Activated T-cell treated with anti-CD3 and anti-CD28 coated beads, Interleukin-2, amount 50 U/mL, for 72 hours (primary cell): ENCODE results near the gene HCN3. TPM values are rescaled to one million over a fixed set of nuclear protein-coding genes. Genes with fewer than 3 reads are reported as not detected.
"Not testable (repeated sequence)": the region's sequence is repeated elsewhere in the genome, so short reads cannot be mapped to it uniquely, and the experiment has no call there.

Source experiments
- ATAC-seq, 2 donors: fragments of 150-1000 bp; cut with Tn5 transposase; replicated peaks in 1 of 2; 2 replicates each; pipeline ENCODE4 v1.10.0; 2021; ENCODE audit warnings: moderate library complexity in 2 of 2, mild to moderate bottlenecking in 1 of 2
- DNase-seq, 2 donors: peaks; one replicate each; pipeline ENCODE4 v3.0.0; 2021 to 2022; ENCODE audit warnings: mixed read lengths in 1 of 2
- H3K27ac Mint-ChIP-seq: one replicate; pipeline ENCODE4 v1.8.0; 2022; ENCODE audit warnings: mild to moderate bottlenecking, moderate library complexity, mixed read lengths
- H3K27me3 Mint-ChIP-seq: one replicate; pipeline ENCODE4 v1.8.0; 2022; ENCODE audit warnings: low read depth, mixed read lengths
- H3K36me3 Mint-ChIP-seq, 2 donors: one replicate each; pipeline ENCODE4 v1.8.0; 2022; ENCODE audit warnings: mixed read lengths in 2 of 2, mild to moderate bottlenecking in 1 of 2; ENCODE audit not compliant: insufficient read depth in 2 of 2
- H3K4me1 Mint-ChIP-seq: one replicate; pipeline ENCODE4 v1.8.0; 2022; ENCODE audit warnings: low read depth, mixed read lengths
- H3K4me3 Mint-ChIP-seq, 2 donors: one replicate each; pipeline ENCODE4 v1.8.0; 2022; ENCODE audit warnings: mild to moderate bottlenecking in 2 of 2, mixed read lengths in 2 of 2, moderate library complexity in 2 of 2
- H3K9me3 Mint-ChIP-seq, 2 donors: one replicate each; pipeline ENCODE4 v1.8.0; 2022; ENCODE audit warnings: mixed read lengths in 2 of 2
- total RNA-seq, 2 donors: library from RNA; stranded (reverse); gene quantifications; one replicate each; pipeline ENCODE4 v1.2.3, GENCODE V29; 2022

HCN3 gene
- total RNA-seq, 2 donors from 2014 or later = 3.6 to 4.1 TPM

DNA sequence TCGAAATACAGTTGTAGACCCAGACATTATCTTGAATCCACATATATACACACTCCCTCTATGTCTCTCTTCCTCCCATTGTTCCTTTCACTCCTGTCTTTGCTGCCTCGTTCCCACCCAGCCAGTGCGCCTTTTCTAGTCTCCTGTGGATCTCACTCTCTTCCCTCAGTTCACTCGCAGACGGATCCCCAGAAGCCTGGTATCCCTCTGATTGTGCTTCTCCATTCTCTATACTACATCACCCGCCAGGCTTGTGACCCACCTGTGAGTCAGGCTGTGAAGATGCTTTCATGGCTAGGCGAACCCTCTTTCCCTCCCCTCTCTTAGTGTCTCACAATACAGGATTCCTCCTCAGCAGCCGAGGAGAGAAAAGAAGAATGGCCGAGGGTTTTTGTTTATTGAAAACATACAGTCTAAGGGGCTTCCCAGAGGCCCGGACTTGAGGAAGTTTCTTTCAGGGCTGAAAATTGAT lies 1.5 kb downstream of the HCN3 start:
- ATAC-seq = no peak
- peak overlapping the region; percentile 32 to 83 for H3K4me3 Mint-ChIP-seq
- H3K27me3 Mint-ChIP-seq = no peaks in the 10 kb centered on the region
- no peak overlapping the region for H3K27ac Mint-ChIP-seq
- no peak for DNase-seq
- peaks cover 36% of the 10 kb centered on the region for H3K4me1 Mint-ChIP-seq
- H3K36me3 Mint-ChIP-seq = no peaks in the 10 kb centered on the region
- H3K9me3 Mint-ChIP-seq = no peaks in the 10 kb centered on the region

DNA sequence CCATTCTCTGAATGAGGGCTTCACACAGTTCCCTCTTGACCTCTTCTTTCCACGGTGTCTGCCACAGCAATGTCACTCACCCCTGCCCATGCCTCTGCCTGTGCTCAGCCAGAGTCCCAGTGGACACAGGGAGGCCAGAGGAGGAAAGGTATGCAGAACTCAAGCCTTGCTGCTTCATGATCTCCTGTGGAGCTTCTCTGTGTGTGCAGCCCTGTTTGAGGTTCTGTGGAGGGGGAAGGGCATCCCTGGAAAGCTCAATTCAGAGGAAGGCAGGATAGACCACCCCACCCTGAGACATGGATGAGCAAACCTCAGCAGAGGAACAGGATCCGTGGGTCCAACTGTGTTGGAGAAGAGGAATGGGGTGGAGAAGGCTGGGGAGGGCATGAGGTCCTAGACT lies 2.0 kb downstream of the HCN3 start:
- DNase-seq = no peak
- peaks cover 33% of the 10 kb centered on the region for H3K4me1 Mint-ChIP-seq
- H3K27ac Mint-ChIP-seq = no peak overlapping the region
- H3K9me3 Mint-ChIP-seq = no peaks in the 10 kb centered on the region
- H3K4me3 Mint-ChIP-seq = no peak overlapping the region
- no peaks in the 10 kb centered on the region for H3K27me3 Mint-ChIP-seq
- no peaks in the 10 kb centered on the region for H3K36me3 Mint-ChIP-seq
- no peak for ATAC-seq

DNA sequence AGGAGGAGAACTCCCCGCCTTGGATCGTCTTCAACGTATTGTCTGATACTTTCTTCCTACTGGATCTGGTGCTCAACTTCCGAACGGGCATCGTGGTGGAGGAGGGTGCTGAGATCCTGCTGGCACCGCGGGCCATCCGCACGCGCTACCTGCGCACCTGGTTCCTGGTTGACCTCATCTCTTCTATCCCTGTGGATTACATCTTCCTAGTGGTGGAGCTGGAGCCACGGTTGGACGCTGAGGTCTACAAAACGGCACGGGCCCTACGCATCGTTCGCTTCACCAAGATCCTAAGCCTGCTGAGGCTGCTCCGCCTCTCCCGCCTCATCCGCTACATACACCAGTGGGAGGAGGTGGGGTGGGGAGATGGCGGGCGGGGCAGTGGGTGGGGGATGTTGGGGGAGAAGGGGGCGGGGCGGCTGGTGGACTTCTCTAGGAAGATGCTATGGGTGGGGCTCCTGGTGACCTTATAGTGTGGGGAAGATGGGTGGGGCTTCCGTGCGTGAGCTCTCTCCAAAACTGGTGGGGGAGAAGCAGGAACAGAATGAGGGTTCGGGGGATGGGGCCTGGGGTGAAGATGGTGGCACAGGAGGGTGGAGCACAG lies 5.3 kb downstream of the HCN3 start:
- Mint-ChIP-seq H3K9me3 (no peaks in the 10 kb centered on the region), H3K27me3 (no peaks in the 10 kb centered on the region), H3K36me3 (no peaks in the 10 kb centered on the region), H3K4me1 (peaks cover 15% of the 10 kb centered on the region), H3K27ac (no peak overlapping the region), H3K4me3 (no peak overlapping the region)
- ATAC-seq (no peak), DNase-seq (no peak)

DNA sequence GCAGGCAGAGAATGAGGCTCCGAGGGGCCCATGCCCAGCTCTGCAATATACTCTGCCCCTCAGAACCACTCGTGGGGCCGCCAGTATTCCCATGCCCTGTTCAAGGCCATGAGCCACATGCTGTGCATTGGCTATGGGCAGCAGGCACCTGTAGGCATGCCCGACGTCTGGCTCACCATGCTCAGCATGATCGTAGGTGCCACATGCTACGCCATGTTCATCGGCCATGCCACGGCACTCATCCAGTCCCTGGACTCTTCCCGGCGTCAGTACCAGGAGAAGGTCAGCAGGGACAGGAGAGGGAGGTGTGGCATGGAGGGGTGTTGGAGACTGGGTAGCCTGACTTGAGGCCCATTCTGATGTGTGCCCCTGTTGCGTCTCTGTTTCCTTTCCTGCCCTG lies 7.2 kb downstream of the HCN3 start:
- Mint-ChIP-seq H3K4me1 (peaks cover 2% of the 10 kb centered on the region), H3K27me3 (no peaks in the 10 kb centered on the region), H3K36me3 (no peaks in the 10 kb centered on the region), H3K9me3 (no peaks in the 10 kb centered on the region), H3K27ac (no peak overlapping the region), H3K4me3 (no peak overlapping the region)
- no peak for DNase-seq
- no peak for ATAC-seq

DNA sequence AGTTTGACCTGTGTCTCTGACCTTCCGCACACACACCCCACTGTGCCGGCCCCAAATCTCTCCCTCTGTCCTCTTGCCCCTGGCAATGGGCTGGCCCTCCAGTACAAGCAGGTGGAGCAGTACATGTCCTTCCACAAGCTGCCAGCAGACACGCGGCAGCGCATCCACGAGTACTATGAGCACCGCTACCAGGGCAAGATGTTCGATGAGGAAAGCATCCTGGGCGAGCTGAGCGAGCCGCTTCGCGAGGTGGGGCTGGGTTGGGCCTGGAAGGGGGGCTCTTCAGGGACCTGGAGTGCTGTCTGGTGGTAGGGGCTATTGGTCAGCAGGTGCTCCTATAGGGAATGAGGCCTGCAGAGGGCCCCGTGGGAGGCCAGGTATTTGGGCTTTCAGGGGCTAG lies 7.8 kb downstream of the HCN3 start:
- Mint-ChIP-seq H3K27ac (no peak overlapping the region), H3K4me3 (no peak overlapping the region), H3K36me3 (no peaks in the 10 kb centered on the region), H3K4me1 (no peaks in the 10 kb centered on the region), H3K9me3 (no peaks in the 10 kb centered on the region), H3K27me3 (no peaks in the 10 kb centered on the region)
- ATAC-seq = no peak
- DNase-seq = no peak

DNA sequence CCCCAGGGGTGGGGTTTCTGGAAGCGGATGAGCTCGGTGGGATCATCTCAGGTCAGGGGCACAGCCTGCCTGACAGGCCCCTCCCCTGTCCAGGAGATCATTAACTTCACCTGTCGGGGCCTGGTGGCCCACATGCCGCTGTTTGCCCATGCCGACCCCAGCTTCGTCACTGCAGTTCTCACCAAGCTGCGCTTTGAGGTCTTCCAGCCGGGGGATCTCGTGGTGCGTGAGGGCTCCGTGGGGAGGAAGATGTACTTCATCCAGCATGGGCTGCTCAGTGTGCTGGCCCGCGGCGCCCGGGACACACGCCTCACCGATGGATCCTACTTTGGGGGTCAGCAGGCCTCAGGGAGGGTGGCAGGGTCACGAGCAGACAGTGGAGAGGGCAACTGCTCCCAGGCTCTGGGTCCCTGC lies 8.4 kb downstream of the HCN3 start:
- ATAC-seq = no peak
- no peaks in the 10 kb centered on the region for H3K27me3 Mint-ChIP-seq
- H3K27ac Mint-ChIP-seq = no peak overlapping the region
- no peak overlapping the region for H3K4me3 Mint-ChIP-seq
- no peaks in the 10 kb centered on the region for H3K36me3 Mint-ChIP-seq
- H3K9me3 Mint-ChIP-seq = no peaks in the 10 kb centered on the region
- no peak for DNase-seq
- H3K4me1 Mint-ChIP-seq = no peaks in the 10 kb centered on the region

DNA sequence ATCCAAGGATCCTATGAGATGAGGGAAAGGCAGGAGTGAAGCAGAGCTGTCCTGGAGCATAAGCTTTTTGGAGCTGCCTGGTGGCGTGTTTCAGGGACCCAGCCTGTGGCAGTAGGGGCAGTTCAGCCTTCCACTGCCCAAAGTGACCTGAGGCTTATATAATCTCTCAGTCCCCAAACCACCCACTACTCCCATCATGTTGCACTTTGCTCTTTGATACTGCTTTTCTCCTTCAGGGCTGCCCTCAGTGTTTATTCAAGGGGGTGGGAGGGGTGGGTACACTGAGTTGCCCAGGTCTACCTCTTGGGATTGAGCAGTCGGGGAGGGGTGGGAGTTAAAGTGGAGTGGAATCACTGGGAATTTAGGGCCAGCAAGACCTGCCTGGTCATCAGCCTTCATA lies 9.3 kb downstream of the HCN3 start:
- no peaks in the 10 kb centered on the region for H3K36me3 Mint-ChIP-seq
- H3K27ac Mint-ChIP-seq = no peak overlapping the region
- no peak overlapping the region for H3K4me3 Mint-ChIP-seq
- H3K27me3 Mint-ChIP-seq = no peaks in the 10 kb centered on the region
- no peaks in the 10 kb centered on the region for H3K4me1 Mint-ChIP-seq
- H3K9me3 Mint-ChIP-seq = no peaks in the 10 kb centered on the region
- DNase-seq (no peak), ATAC-seq (no peak)

DNA sequence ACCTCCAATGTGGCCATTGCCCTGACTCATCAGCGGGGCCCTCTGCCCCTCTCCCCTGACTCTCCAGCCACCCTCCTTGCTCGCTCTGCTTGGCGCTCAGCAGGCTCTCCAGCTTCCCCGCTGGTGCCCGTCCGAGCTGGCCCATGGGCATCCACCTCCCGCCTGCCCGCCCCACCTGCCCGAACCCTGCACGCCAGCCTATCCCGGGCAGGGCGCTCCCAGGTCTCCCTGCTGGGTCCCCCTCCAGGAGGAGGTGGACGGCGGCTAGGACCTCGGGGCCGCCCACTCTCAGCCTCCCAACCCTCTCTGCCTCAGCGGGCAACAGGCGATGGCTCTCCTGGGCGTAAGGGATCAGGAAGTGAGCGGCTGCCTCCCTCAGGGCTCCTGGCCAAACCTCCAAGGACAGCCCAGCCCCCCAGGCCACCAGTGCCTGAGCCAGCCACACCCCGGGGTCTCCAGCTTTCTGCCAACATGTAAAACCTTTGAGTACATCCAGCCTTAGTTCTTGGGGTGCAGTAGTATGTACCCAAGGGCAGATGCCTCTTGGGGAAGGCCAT lies 10.8 kb downstream of the HCN3 start:
- no peaks in the 10 kb centered on the region for H3K27me3 Mint-ChIP-seq
- H3K4me1 Mint-ChIP-seq = no peaks in the 10 kb centered on the region
- H3K36me3 Mint-ChIP-seq = no peaks in the 10 kb centered on the region
- no peak overlapping the region for H3K27ac Mint-ChIP-seq
- no peak overlapping the region for H3K4me3 Mint-ChIP-seq
- no peak for ATAC-seq
- H3K9me3 Mint-ChIP-seq = no peaks in the 10 kb centered on the region
- DNase-seq = no peak

DNA sequence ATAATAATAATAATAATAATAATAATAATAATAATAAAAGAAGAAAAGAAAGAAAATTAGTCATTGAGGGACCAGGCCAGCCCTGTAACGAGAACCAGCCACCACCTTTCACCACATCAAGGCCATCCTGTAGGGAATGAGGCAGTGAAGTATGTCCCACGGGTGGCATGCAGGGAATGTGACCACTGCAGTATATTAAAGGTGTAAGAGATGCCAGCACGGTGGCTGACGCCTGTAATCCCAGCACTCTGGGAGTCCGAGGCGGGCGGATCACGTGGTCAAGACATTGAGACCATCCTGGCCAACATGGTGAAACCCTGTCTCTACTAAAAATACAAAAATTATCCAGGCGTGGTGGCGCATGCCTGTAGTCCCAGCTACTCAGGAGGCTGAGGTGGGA lies 13.7 kb downstream of the HCN3 start:
- H3K9me3 Mint-ChIP-seq, H3K4me3 Mint-ChIP-seq, ATAC-seq, H3K36me3 Mint-ChIP-seq, H3K27ac Mint-ChIP-seq, DNase-seq, H3K4me1 Mint-ChIP-seq: not testable (repeated sequence)
- H3K27me3 Mint-ChIP-seq = peaks cover 18% of the 10 kb centered on the region

DNA sequence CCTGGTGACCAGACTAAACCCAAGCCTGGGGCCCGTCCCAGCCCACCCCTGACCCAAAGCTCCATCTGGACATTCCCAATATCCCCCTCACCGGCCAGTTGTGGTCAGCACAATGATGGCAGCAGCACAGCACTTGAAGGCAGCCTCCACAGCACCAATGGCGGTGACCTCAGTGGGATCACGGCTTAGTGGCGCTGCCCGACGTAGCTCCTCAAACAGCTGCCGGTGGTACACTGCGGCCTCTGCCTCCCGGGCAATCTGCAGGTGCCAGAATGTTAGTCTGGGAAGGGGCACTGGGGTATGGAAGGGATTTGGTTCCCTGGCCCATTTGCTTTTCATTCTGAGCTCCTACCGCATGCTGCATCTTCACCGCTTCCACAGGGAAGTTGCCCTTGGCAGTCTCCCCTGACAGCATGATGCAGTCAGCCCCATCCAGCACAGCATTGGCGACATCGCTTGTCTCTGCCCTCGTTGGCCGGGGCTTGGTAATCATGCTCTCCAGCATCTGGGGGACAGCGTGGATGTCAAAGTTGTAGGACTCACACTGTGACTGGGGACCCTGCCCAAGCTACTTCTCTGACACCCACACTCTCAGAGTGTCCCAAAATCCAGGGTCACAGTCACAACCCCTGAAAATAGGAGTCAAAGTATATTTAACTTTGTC lies 16.0 kb downstream of the HCN3 start:
- Mint-ChIP-seq H3K27ac (no peak overlapping the region), H3K4me1 (peaks cover 7% of the 10 kb centered on the region), H3K27me3 (peaks cover 34% of the 10 kb centered on the region), H3K9me3 (no peaks in the 10 kb centered on the region), H3K4me3 (no peak overlapping the region), H3K36me3 (no peaks in the 10 kb centered on the region)
- no peak for DNase-seq
- ATAC-seq = no peak

DNA sequence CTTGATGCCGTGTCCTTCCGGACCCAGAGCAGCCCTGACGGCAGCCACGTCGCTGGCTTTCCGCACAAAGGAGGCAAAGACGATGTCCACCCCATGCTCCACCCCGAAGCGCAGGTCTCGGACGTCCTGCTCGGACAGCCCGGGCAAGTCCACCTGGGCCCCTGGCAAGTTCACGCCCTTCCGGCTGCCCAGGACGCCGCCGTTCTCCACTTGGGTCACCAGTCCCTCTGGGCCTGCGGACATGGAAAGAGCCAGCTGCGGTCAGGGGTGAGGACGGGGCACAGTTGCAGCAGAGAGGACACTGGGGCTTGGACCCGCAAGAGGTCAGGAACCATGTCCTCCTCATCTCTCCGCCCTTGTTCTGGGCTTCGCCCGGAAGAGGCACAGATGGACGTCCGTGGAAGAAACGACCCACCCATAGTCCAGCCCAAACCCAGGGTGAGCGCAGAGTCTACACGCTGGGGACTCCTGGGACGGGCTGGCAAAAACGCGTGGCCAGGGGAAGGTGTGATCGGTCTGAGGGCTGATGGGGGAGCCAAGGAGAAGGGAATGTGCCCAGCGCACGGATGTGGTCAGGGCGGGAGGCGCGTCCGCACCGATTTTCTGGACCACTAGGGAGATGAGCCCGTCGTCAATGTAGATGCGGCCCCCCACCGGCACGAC lies 17.4 kb downstream of the HCN3 start:
- Mint-ChIP-seq H3K36me3 (no peaks in the 10 kb centered on the region), H3K4me1 (peaks cover 7% of the 10 kb centered on the region), H3K4me3 (peak overlapping the region in 1 of 2 donors; percentile 65), H3K27ac (no peak overlapping the region), H3K9me3 (no peaks in the 10 kb centered on the region), H3K27me3 (peaks cover 34% of the 10 kb centered on the region)
- peak in 1 of 2 donors; percentile 7 for ATAC-seq
- no peak for DNase-seq

DNA sequence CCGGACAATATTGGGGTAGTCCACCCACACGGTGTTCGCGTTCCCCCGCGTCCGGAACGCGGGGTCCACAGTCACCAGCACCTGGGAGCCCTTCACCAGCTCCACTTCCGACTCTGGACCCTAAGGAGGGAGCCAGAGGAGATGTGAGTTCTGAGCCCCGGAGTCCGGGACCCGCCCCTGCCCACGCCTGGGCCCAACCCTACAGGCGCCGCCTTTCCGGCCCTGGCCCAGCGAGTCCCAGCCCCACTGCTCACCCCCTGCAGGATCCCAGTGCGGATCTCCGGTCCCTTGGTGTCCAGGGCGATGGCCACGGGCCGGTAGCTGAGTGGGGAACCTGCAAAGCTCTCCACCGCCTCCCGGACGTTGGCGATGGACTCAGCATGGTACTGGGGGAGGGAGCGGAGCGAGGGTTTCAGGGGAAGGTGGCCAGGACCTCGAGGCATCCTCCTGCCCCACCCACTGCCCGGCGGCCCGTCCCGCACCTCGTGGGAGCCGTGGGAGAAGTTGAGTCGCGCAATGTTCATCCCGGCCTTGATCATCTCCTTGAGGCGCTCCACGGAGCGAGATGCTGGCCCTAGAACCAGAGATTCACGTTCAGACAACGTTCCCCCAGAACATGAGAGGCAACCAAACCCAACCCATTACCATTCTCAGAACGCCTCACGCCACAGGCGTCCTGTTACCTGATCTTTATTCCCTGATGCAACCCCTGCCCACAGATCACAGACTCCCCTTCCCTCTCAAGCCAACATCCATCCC lies 18.1 kb downstream of the HCN3 start:
- Mint-ChIP-seq H3K4me3 (no peak overlapping the region), H3K9me3 (no peaks in the 10 kb centered on the region), H3K36me3 (no peaks in the 10 kb centered on the region), H3K27me3 (peaks cover 34% of the 10 kb centered on the region), H3K27ac (no peak overlapping the region), H3K4me1 (peaks cover 7% of the 10 kb centered on the region)
- ATAC-seq (peak in 1 of 2 donors; percentile 39), DNase-seq (no peak)

DNA sequence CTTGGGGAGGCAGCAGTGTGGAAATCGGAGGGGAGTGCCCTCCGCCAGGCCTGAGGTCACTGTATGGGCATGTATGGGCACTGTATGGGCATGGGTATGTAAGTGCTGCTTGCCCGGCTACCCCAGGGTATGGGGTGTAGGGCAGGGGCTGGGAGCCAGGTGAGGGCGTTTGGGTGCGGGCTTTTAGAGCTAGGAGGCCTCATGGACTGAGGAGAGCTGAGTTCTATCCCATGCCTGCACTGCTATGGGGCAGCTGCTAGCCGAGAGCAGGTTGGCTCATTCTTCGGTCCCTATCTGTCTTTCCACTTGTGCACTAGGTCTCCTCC lies 18.6 kb downstream of the HCN3 start:
- Mint-ChIP-seq H3K27ac (no peak overlapping the region), H3K36me3 (no peaks in the 10 kb centered on the region), H3K4me3 (no peak overlapping the region), H3K27me3 (peaks cover 34% of the 10 kb centered on the region), H3K4me1 (peaks cover 7% of the 10 kb centered on the region), H3K9me3 (no peaks in the 10 kb centered on the region)
- no peak for DNase-seq
- ATAC-seq = no peak
